Muscle of back (tissue), 11 donors: ENCODE results near the gene GAS2L2. TPM values are rescaled to one million over a fixed set of nuclear protein-coding genes. Genes with fewer than 3 reads are reported as not detected.
"Not testable (repeated sequence)": the region's sequence is repeated elsewhere in the genome, so short reads cannot be mapped to it uniquely, and the experiment has no call there.

Source experiments
- DNase-seq, 3 donors: peaks; one replicate each; pipeline versions ENCODE4 v3.0.0 to v3.0.0-alpha.2; 2013
- polyA plus RNA-seq, 10 donors: library from polyadenylated mRNA; unstranded; fragments of 120-200 nt; gene quantifications; one replicate each; pipeline ENCODE4 v1.2.1, GENCODE V29; 2013; ENCODE audit not compliant: insufficient read length in 10 of 10

The GAS2L2 gene
- polyA plus RNA-seq, 10 donors: not detected

- DNase-seq: peak in 1 of 3 donors; percentile 43
Measured at GRCh38 chr17:35773679-35774425, 20.8 kb upstream of the GAS2L2 start.

DNA sequence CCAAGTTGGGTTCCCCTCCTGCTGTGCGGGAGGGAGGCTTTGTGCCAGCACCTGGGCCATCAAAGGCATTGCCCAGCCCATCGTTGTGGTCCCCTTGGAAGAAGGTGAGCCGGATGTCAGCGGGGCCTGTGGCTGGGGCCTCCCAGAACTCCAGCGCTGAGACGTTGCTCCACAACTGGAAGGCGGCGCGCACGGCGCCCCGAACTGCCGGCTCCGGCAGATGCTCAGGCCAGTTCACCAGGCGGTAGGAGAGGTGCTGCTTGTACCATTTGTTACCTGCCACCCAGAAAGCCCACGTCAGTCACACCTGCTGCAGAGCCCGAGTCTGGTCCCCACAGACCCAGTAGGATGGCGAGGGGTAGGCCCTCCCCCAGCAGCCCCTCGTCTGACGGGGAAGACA, 20.1 kb upstream of the GAS2L2 start:
- no peak for DNase-seq

DNA sequence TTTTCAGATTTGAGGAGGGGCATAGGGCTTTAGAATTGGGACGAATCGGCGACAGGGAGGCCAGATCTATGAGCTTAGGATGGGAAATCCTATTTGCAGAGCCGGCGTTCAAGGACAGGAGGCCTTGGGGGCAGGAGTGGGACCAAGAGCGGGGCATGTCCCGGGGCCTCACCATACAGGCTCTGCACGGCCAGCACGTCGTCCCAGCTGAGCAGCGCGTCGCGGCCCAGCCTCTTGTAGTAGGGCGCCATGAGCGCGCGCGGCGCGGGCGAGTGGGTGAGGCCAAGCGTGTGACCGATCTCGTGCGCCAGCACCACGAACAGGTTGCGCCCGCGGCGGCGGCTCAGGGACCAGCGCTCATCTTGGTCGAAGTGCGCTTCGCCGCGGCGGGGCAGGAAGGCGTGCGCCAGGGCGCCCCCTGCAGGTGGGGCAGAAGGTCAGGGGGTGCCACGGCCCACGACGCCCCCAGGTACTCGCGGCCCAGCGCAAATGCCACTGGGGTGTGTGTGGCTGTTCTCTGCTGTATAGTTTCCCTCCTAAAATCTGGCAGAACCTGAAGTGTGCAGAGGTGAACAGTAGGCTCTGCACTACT, 17.0 kb upstream of the GAS2L2 start:
- DNase-seq: no peak

- DNase-seq: no peak
Measured at GRCh38 chr17:35768797-35769196, 15.8 kb upstream of the GAS2L2 start.

DNA sequence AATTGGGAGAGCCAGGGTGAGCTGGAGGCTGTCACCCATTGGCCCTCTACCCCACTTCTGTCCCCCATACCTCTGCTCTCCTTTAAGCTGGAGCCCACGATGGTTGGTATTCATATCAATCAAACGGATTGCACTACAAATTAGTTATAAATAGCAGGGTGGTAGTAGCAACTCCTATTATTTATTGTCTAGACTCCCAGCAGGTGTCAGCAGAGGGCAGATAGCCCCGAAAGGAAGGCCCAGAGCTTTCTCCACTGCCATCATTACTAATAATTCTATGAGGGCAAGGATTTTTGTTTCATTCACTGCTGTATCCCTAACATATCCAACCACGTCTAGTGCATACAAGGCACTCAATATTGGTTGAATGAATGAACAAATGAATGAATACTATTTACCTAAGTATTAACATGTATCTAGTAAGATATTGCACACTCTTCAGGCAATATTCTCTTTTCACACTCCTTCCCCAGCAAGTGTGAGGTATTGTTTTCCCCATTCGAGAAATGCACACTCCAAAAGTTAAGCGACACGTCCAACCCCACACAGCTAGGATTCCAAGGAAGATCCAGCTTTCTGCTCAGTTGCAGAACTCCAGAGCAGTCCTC, 14.0 kb upstream of the GAS2L2 start:
- peak in 2 of 3 donors; percentile 37 to 47 for DNase-seq

- no peak for DNase-seq
Measured at GRCh38 chr17:35766489-35766877, 13.4 kb upstream of the GAS2L2 start.

- DNase-seq: no peak
Measured at GRCh38 chr17:35765756-35766488, 12.9 kb upstream of the GAS2L2 start.

GRCh38 chr17:35765086-35765710, 12.2 kb upstream of the GAS2L2 start:
- peak in 1 of 3 donors; percentile 20 for DNase-seq

- peak; percentile 84 to 95 (median 91) for DNase-seq
Measured at GRCh38 chr17:35764123-35764991, 11.3 kb upstream of the GAS2L2 start.

DNA sequence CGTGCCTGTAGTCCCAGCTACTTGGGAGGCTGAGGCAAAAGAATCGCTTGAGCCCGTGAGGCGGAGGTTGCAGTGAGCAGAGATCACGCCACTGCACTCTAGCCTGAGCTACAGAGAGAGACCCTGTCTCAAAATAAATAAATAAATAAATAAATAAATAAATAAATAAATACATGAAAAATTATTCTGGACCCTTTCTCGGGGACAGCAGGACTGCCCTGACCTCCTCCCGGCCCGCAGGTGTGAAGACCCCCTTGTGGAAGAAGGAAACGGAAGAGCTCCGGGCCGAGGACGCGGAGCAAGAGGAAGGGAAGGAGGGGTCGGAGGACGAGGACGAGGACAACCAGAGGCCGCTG, 10.7 kb upstream of the GAS2L2 start:
- no peak for DNase-seq

DNA sequence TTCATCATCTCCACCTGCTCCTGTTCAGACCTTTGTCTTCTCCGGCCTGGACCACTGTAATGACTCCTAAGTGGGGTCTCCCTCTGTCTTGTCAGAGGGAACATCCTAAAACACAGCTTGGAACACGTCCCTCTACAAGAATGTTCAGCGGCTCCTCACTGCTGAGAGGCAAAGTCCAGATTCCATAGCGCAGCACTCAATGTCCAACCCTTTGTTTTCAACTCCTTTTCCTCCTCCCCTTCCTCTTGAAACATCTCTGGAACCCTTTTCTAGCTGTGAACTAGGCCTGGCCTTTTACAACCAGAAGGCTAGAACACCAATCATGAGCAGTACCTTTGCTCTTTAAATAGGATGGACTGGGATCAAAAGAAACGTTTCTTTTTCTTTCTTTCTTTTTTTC, 8.6 kb upstream of the GAS2L2 start:
- no peak for DNase-seq

DNA sequence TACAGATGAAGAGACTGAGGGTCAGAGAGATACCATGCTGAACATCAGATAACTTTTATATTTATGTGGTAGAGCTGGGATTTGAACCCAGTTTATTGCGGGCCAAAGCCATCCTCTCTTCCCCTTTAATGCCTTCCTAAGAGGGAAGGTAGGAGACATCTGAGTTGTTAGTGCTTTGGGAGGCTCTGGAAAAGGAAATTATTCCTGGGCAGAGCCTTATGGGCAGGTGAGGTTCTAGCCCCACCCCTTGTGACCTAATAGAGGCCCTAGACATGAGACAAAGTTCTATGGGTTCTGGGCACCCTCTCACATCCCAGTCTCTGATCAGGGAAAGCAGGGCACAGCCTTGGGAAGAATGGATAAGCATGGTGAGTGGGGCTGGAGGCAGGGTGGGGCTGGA, 7.5 kb upstream of the GAS2L2 start, which contains the start of gene C17orf50:
Gene C17orf50 (plus strand): TSS at position 301 of the 400 bp plus-strand sequence. CDS start 55 bp downstream, at position 356.
- no peak for DNase-seq

GRCh38 chr17:35757243-35757642, 4.2 kb upstream of the GAS2L2 start:
- no peak for DNase-seq

- no peak for DNase-seq
Measured at GRCh38 chr17:35752471-35752870, 568 bp downstream of the GAS2L2 start.

DNA sequence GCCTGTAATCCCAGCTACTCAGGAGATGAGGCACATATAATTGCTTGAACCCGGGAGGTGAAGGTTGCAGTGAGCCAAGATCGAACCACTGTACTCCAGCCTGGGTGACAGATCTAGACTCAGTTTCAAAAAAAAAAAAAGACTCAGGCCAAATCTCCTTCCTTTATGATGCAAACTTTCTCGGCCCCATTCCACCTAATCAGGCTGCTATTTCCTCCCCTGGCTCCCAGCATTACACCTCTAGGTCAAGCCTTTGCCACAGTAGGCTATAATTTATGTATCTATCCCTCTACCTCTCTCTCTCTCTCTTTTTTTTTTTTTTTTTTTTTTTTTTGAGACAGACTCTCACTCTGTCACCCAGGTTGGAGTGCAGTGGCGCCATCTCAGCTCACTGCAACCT, 1.5 kb downstream of the GAS2L2 start:
- DNase-seq: not testable (repeated sequence)

DNA sequence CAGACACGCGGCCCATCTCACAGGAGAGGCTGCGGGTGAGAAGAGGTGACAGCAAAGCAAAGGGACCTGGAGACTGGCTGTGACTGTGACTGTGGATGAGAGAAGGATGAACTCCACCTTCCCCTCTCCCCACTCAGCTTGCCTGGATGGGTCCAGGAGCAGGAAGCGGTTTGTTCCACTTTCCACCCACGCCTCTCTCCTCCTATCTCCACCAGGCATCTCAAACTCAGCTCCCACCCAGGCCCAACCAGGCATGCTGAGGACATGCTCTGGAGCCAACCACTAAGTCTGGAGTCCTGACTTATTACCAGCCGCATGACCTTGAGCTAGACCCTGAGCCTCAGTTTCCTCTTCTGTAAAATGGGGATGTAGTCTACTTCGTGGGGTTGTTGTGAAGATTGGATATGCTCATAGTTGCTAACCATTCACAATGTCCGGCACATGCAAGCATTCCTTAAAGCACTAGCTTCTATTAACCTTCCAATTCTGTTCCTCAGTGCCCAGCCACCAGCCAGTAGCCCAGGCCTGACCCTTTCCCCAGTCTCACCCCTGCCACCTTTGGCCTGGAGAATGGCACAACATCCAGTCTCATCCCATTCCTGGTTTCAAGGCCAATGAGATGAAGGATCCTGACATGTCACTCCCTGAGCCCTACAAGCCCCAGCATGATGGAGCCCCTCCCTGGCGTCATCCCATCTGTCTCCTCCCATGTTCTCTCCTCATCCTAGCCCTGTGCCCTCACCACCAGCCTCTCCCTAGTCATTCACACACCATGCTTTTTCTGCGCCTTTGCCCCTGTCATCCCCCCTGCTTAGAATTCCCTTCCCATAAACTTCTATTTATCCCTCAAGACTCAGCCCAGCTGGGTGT, 2.3 kb downstream of the GAS2L2 start:
- no peak for DNase-seq

GRCh38 chr17:35749560-35750412, 3.3 kb downstream of the GAS2L2 start:
- no peak for DNase-seq

- DNase-seq: no peak
Measured at GRCh38 chr17:35748979-35749378, 4.1 kb downstream of the GAS2L2 start.

DNA sequence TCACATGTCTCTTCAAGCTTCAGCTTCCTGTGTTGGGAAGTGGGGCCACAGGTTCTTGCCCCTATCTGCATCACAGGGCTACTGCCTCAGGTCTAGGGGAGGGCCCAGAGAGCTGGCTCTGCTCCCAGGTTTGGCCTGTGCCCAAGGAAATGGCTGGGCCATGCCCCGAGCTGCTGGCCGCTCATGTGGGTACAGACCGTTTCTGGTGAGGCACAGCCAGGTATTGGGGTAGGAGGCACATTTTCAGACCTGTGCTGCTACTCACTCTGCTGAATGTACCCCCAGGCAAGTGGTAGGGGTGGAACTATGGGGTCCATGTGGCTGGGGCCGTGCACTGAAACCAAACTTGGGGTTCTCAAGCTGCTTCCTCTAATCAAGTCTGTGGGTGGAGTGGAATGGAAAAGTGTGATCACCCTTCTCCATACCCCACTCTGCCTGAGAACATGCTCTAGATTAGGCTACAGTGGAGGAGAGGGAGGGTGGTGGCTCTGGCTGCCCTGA, 4.6 kb downstream of the GAS2L2 start:
- no peak for DNase-seq
